Midbrain (tissue), 1 donor: ENCODE data around the gene TTC22.

Experiments
- DNase-seq: peaks from one replicate; lab custom pipeline; 2025; lab: John Stamatoyannopoulos, UW

TTC22 gene

GRCh38 chr1:54751426-54751825 lies 49.7 kb downstream of the TTC22 start:
- DNase-seq, result no peak

- DNase-seq, result no peak
These were observed 50.5 kb downstream of the TTC22 start for GRCh38 chr1:54750596-54750995.

GRCh38 chr1:54748094-54748835 lies 52.9 kb downstream of the TTC22 start:
- no peak for DNase-seq

DNA sequence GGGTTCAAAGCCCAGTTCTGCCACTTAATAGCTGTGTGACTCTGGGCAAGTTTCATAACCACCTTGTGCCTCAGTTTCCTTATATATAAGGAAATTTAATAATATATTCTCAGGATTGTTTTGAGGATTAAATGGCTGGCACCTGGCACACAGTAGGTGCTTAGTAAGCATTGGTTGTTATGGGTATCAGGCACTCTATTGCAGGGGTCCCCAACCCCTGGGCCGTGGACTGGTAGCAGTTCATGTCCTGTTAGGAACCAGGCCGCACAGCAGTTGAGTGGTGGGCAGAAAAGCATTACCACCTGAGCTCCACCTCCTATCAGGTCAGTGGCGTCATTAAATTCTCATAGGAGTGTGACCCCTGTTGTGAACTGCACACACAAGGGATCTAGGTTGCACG lies 55.3 kb downstream of the TTC22 start:
- no peak for DNase-seq

GRCh38 chr1:54745274-54745673 lies 55.8 kb downstream of the TTC22 start:
- DNase-seq, result no peak

DNA sequence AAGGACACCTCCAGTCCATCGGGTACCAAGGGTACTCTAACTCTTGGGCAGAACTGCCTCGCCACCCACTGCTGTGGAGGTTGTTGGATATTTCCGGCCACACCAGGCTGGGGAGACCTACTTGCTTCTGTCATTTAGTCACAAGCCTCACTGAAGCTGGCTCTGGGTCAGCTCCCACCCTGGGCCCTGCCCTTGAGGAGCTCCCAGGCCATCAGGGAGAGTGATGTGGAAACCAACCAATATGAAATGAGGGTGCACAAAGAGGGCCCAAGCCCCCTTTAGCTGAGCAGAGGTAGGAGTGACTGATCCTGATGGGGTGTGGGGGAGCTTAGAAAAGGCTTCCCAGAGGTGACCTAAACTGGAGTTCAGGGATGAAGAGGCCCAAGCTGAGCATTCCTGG lies 56.4 kb downstream of the TTC22 start:
- DNase-seq, result no peak

DNA sequence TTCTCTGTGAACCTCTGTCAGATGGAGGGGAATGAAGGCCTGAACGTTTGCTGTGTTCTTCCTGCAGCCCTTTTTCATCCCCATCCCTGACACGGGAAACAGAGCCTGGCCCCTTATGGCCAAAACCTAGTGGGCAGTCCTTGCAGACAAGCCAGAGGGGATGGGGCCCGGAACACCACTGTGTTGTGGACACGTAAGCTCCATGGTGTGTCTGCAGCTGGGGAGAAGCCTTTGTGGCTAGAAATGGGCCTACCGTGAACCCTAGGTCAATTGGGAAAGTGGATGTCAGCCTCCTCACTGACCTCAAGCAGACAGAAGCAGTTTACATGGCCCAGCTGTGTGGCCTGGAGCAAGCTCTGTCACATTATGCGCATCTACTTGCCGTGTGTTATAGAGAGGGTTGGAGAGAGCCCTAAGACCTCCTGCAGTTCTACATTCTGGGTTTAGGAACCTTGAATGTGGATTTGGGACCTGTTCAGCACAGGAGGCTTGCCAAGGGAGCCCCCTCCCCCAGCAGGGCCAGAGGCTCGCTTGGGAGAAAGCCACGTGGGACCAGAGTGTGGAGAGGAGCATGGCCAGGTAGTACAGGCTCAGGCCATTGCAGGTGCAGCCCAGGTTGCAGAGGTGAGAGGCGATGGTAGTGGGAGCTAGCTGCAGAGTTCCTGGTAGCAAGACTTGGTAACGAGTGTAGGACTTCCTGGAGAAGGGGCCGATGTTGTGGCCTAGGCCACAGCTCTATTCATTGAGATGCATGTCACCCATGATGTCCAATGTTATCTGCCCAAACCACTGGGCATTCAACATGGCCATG lies 57.5 kb downstream of the TTC22 start:
- no peak for DNase-seq

DNA sequence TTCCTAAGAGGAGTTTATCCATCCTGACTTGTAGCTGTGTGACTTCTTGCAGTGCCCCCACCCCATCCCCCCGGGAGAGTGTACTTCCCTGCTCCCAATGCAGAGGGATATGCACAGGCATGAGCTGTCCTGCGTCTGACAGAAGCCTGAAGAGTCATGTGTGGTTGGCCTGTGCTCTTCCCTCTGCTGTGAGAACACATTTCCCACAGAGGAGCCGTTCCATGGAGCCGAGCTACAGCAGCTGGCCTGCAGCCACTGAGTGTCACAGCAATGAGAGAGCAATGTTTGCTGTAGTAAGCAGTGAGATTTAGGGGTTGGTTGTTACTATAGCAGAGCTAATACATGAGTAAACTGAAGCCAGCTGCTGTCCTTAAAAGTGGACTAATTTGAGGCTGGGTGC lies 58.8 kb downstream of the TTC22 start:
- no peak for DNase-seq

DNA sequence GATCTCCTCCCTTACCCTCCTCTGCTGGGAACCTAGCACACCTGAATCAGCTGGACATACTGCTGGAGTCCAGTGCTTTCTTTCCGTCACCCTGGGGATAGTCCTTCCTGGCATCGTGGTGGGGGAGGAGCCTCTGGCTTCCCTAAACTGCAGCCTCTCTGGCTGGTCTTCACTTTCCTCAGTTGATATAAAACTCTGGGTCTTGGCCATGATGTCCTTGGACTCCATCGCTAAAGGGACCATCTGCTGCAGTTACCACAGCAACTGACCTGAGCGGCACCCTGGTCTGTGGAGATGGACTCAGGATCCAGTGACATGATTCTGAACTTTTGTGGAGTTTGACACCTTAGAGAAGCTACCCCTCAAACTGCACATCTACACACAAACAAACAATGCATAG lies 59.6 kb downstream of the TTC22 start:
- no peak for DNase-seq

- no peak for DNase-seq
These were observed 62.9 kb downstream of the TTC22 start for GRCh38 chr1:54738244-54738643.

DNA sequence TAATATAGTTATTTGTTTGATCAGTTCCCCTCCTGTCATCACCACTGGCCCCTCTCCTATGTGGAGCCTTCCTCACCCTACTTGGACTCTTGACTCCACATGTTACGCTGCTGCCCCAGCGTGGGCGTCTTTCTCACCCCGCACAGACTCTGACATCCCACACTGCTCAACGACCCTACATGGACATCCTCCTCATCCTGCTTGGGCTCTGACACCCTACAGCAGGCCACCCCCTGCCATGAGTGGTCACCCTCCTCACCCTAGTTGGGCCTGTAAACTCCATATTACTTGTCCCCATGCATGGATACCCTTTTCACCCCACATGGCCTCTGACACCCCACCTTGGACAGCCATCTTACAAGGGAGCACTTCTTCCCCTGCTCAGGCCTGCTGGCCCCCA lies 64.4 kb downstream of the TTC22 start:
- no peak for DNase-seq
